Daoy (cell line): ENCODE data around the gene NKPD1. TPM values are rescaled to one million over a fixed set of nuclear protein-coding genes. Genes with fewer than 3 reads are reported as not detected.

Experiments
- DNase-seq: peaks from one replicate; pipeline ENCODE4 v3.0.0-alpha.2; 2015; ENCODE audit warnings: low read depth
- total RNA-seq: library from RNA; depleted of rRNA; stranded (reverse); fragments of >200 nt; shearing (Covaris generic); gene quantifications from 2 replicates; pipeline ENCODE4 v1.2.3, GENCODE V29; 2014; rRNA removed

The NKPD1 gene
- total RNA-seq, 1 experiment from 2014 or later, result 0.11 TPM

GRCh38 chr19:45118106-45118505, 42.7 kb downstream of the NKPD1 start:
- no peak for DNase-seq

GRCh38 chr19:45117671-45118070, 43.1 kb downstream of the NKPD1 start:
- no peak for DNase-seq

DNA sequence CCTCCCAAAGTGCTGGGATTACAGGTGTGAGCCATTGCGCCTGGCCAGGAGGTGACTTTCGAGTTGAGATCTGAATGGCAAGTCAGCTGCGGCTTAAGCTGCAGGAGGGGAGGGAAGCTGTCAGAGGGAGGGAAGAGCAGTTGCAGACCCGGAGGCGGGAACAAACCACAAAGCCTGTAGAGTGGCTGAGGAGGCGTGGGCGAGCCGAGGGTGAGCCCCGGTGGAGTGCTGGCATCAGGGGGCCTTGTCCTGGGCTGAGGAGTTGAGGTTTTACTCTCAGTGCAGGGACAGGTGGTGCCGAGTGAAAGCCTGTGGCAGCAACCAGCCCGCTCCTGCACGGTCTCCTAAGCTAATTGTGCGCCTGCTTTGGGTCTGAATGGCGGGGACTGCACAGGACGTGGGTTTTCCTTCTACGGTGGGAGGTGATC, 43.6 kb downstream of the NKPD1 start:
- DNase-seq, result peak; percentile 61

DNA sequence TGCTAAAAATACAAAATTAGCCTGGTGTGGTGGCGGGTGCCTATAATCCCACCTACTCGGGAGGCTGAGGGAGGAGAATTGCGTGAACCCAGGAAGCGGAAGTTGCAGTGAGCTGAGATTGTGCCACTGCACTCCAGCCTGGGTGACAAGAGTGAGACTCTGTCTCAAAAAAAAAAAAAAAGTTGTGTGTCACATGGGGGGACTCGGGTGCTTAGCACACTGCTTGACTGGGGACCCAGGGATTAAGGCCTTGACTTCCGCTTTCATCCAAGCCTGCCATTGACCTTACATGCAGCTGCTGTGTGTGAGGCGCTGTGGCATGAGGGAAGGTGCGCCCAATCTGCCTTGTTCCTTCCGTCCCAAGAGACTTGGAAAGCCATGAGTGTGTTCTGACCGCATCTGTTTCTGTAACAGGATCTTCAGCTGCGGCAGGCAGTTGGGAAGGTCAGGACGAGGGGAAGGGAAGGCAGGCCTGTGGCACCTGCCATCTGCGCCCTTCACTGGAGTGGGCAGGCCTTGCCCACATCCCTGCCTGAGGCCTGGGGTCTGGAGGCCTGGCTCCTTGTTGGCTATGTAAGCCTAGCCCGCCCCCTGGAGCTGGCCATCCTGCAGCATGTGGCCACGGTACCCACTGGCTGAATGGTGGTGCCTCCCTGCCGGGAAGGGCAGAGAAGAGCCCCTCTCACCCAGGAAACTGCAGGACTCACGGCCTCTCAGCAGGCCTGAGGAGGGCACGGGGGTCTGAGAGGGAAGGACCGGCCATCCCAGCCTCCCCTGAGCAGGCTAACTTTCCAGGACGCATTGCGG, 44.8 kb downstream of the NKPD1 start:
- DNase-seq, result no peak

DNA sequence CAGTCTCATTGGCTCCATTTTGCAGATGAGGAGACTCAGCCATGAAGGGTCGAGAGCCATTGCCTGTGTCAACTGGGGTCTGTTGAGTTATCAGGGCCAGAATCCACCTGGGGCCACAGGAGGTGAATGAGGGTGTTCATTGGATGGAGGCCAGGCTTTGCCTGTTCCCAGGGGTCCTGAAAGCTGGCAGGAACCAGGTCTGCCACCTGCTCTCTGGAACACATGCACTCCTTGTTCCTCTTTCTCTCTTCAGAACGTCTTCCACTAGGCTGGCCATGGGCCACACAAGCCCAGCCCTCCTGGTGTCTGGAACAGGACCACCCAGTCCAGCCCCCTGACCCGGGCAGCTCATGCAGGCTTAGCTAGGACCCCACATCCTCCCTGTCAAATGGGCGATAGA, 46.7 kb downstream of the NKPD1 start:
- DNase-seq, result no peak

GRCh38 chr19:45113628-45114027, 47.2 kb downstream of the NKPD1 start:
- DNase-seq, result no peak

- DNase-seq, result no peak
Measured at GRCh38 chr19:45112111-45112827, 48.5 kb downstream of the NKPD1 start.

Other genes with a start within 250 kb of the NKPD1 start
- 4.4 and 24.5 TPM in 2 replicates for gene APOC1, start 246.4 kb downstream of the NKPD1 start, total RNA-seq
- not detected in 2 replicates for gene APOC4, start 218.7 kb downstream of the NKPD1 start, total RNA-seq
- gene APOC2, start 214.9 kb downstream of the NKPD1 start, total RNA-seq, result not detected in 2 replicates
- 12.9 and 17.3 TPM in 2 replicates for gene CLPTM1, start 205.6 kb downstream of the NKPD1 start, total RNA-seq
- gene RELB, start 159.5 kb downstream of the NKPD1 start, total RNA-seq, result 15.5 and 25.3 TPM in 2 replicates
- 61.6 and 80.7 TPM in 2 replicates for gene CLASRP, start 121.9 kb downstream of the NKPD1 start, total RNA-seq
- 0.06 TPM in 1 of 2 replicates, not detected in the other for gene ZNF296, start 84.5 kb downstream of the NKPD1 start, total RNA-seq
- 43.3 and 70.7 TPM in 2 replicates for gene GEMIN7, start 81.7 kb downstream of the NKPD1 start, total RNA-seq
- 18.1 and 30.6 TPM in 2 replicates for gene PPP1R37, start 67.8 kb downstream of the NKPD1 start, total RNA-seq
- 4.3 and 8.4 TPM in 2 replicates for gene TRAPPC6A, start 17.3 kb upstream of the NKPD1 start, total RNA-seq
- 3.9 and 6.9 TPM in 2 replicates for gene BLOC1S3, start 17.8 kb upstream of the NKPD1 start, total RNA-seq
- gene EXOC3L2, start 84.4 kb upstream of the NKPD1 start, total RNA-seq, result 0.17 and 0.39 TPM in 2 replicates
- 2.5 and 8.1 TPM in 2 replicates for gene MARK4, start 90.3 kb upstream of the NKPD1 start, total RNA-seq
- gene CKM, start 161.9 kb upstream of the NKPD1 start, total RNA-seq, result 0.06 TPM in 1 of 2 replicates, not detected in the other
- 1.3 and 3.8 TPM in 2 replicates for gene KLC3, start 179.8 kb upstream of the NKPD1 start, total RNA-seq
- 12.6 and 16.9 TPM in 2 replicates for gene ERCC2, start 209.6 kb upstream of the NKPD1 start, total RNA-seq
- gene PPP1R13L, start 244.1 kb upstream of the NKPD1 start, total RNA-seq, result 3.7 and 13.4 TPM in 2 replicates
- 24.7 and 32.1 TPM in 2 replicates for gene POLR1G, start 245.7 kb upstream of the NKPD1 start, total RNA-seq